Measurements from ENCODE around the gene ZNF684. TPM values are rescaled to one million over a fixed set of nuclear protein-coding genes. Genes with fewer than 3 reads are reported as not detected.
"Not testable (repeated sequence)": the region's sequence is repeated elsewhere in the genome, so short reads cannot be mapped to it uniquely, and the experiment has no call there.

The ZNF684 gene
- total RNA-seq, 1 donor from 2014 or later, result 1.2 TPM

DNA sequence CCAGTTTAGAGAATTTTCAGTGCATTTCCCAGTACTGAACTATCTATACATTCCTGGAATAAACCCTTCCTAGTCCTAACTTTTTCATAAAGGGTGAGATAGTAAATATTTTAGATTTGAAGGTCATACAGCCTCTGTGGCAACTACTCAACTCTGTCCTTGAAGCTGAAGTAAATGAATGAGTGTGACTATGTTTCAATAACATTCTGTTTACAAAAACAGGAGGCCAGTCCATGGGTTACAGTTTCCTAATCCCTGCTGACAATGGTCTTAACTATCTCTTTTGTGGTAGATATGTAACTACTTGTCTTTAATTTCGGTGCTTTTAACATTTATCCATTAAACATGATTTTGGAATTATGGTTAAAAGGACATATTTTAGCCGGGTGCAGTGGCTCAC, 4.3 kb downstream of the ZNF684 start:
- intact Hi-C loops (cut with DNase I), result no loop called here
- no peaks in the 10 kb centered on the region for H3K9me3 ChIP-seq
- no peaks in the 10 kb centered on the region for H3K27me3 ChIP-seq
- TF ChIP-seq, protein P1, sequence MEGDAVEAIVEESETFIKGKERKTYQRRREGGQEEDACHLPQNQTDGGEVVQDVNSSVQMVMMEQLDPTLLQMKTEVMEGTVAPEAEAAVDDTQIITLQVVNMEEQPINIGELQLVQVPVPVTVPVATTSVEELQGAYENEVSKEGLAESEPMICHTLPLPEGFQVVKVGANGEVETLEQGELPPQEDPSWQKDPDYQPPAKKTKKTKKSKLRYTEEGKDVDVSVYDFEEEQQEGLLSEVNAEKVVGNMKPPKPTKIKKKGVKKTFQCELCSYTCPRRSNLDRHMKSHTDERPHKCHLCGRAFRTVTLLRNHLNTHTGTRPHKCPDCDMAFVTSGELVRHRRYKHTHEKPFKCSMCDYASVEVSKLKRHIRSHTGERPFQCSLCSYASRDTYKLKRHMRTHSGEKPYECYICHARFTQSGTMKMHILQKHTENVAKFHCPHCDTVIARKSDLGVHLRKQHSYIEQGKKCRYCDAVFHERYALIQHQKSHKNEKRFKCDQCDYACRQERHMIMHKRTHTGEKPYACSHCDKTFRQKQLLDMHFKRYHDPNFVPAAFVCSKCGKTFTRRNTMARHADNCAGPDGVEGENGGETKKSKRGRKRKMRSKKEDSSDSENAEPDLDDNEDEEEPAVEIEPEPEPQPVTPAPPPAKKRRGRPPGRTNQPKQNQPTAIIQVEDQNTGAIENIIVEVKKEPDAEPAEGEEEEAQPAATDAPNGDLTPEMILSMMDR (IDR thresholded peaks at IDR 0.05), result no peak
- TF ChIP-seq POLR2A (IDR thresholded peaks at IDR 0.05) (no peak), POLR2AphosphoS5 (IDR thresholded peaks at IDR 0.05; ENCODE audit: insufficient read depth in 1 of 2, low read depth in 1 of 2) (no peak)
- no peak overlapping the region for H3K4me3 ChIP-seq
- H3K36me3 ChIP-seq, result peaks cover 0 to 8% of the 10 kb centered on the region in 2 donors
- H3K27ac ChIP-seq, result no peak overlapping the region
- no peak for DNase-seq (ENCODE audit: extremely low spot score in 2 of 2)
- H3K4me1 ChIP-seq, result peaks cover 12% of the 10 kb centered on the region

- no peak for DNase-seq (ENCODE audit: extremely low spot score in 2 of 2)
- Histone ChIP-seq H3K36me3 (peaks cover 0 to 28% of the 10 kb centered on the region in 2 donors), H3K4me1 (no peaks in the 10 kb centered on the region), H3K27me3 (no peaks in the 10 kb centered on the region), H3K9me3 (no peaks in the 10 kb centered on the region), H3K27ac (no peak overlapping the region), H3K4me3 (no peak overlapping the region)
- intact Hi-C loops (cut with DNase I), result no loop called here
- TF ChIP-seq POLR2AphosphoS5 (IDR thresholded peaks at IDR 0.05; ENCODE audit: insufficient read depth in 1 of 2, low read depth in 1 of 2) (no peak), POLR2A (IDR thresholded peaks at IDR 0.05) (no peak)
- TF ChIP-seq, protein P1 (IDR thresholded peaks at IDR 0.05), result no peak
Observed at GRCh38 chr1:40539338-40539737, 7.9 kb downstream of the ZNF684 start.

DNA sequence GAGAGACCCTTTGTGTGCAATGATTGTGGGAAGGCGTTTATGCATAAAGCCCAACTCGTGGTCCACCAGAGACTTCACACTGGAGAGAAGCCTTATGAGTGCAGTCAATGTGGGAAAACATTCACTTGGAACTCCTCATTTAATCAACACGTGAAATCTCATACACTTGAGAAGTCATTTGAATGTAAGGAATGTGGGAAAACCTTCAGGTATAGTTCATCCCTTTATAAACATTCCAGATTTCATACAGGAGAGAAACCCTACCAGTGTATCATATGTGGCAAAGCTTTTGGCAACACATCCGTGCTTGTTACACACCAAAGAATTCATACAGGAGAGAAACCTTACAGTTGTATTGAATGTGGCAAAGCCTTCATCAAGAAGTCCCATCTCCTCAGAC, 15.5 kb downstream of the ZNF684 start:
- intact Hi-C loops (cut with DNase I), result no loop called here

DNA sequence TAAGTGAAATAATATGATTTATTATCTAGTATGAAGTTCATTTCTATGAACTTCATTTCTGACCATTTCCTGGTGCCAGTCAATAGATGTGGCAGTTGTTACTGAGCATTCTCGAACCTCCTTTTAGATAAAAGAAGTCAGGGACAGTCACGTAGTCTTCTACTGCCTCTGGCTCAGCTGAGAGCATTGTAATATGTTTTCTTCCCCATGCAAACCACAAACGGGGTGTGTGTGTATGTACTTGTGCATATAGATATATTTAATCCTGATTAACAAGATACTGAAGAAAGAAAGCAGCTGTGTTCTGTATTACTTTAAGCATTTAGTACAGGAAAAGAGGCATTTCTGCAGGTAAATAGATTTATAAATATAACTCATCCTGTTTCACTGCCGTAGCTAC, 21.6 kb downstream of the ZNF684 start:
- H3K27ac ChIP-seq, result no peak overlapping the region
- H3K4me1 ChIP-seq, result no peaks in the 10 kb centered on the region
- TF ChIP-seq POLR2AphosphoS5 (IDR thresholded peaks at IDR 0.05; ENCODE audit: insufficient read depth in 1 of 2, low read depth in 1 of 2) (no peak), POLR2A (IDR thresholded peaks at IDR 0.05) (no peak)
- TF ChIP-seq, protein P1 (IDR thresholded peaks at IDR 0.05), result no peak
- no peaks in the 10 kb centered on the region for H3K36me3 ChIP-seq
- no peaks in the 10 kb centered on the region for H3K9me3 ChIP-seq
- no peak overlapping the region for H3K4me3 ChIP-seq
- H3K27me3 ChIP-seq, result no peaks in the 10 kb centered on the region
- no peak for DNase-seq (ENCODE audit: extremely low spot score in 2 of 2)
- intact Hi-C loops (cut with DNase I), result no loop called here

More for the DNA sequence above, 15.5 kb downstream of the ZNF684 start:
- TF ChIP-seq POLR2A (IDR thresholded peaks at IDR 0.05) (no peak), POLR2AphosphoS5 (IDR thresholded peaks at IDR 0.05; ENCODE audit: insufficient read depth in 1 of 2, low read depth in 1 of 2) (no peak)
- TF ChIP-seq, protein P1 (IDR thresholded peaks at IDR 0.05), result no peak
- Histone ChIP-seq H3K36me3 (peaks cover 0 to 42% of the 10 kb centered on the region in 2 donors), H3K4me3 (no peak overlapping the region), H3K27me3 (no peaks in the 10 kb centered on the region), H3K9me3 (peaks cover 7% of the 10 kb centered on the region), H3K4me1 (no peaks in the 10 kb centered on the region), H3K27ac (no peak overlapping the region)
- DNase-seq (ENCODE audit: extremely low spot score in 2 of 2), result no peak

DNA sequence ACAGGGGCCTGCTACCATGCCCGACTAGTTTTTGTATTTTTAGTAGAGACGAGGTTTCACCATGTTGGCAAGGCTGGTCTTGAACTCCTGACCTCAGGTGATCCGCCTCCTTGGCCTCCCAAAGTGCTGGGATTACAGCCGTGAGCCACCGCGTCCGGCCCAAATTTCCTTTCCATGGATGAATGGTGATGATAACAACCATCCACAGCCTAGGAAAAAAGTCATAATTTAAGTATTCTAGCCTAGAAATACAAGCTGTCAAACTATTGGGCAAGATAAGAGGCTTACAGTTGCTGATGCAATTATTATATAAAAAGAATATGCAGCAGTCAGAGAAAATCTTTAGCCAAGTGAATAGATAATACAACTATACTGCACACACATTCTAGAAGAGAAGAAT, 23.4 kb downstream of the ZNF684 start:
- intact Hi-C loops (cut with DNase I); H3K27ac ChIP-seq; H3K9me3 ChIP-seq: not testable (repeated sequence)

GRCh38 chr1:40556121-40556520, 24.7 kb downstream of the ZNF684 start:
- H3K4me1 ChIP-seq, result no peaks in the 10 kb centered on the region
- no peaks in the 10 kb centered on the region for H3K9me3 ChIP-seq
- DNase-seq (ENCODE audit: extremely low spot score in 2 of 2), result no peak
- H3K4me3 ChIP-seq, result no peak overlapping the region
- no peaks in the 10 kb centered on the region for H3K36me3 ChIP-seq
- intact Hi-C loops (cut with DNase I), result no loop called here
- no peak for TF ChIP-seq POLR2A (IDR thresholded peaks at IDR 0.05)
- TF ChIP-seq, protein P1 (IDR thresholded peaks at IDR 0.05), result no peak
- TF ChIP-seq POLR2AphosphoS5 (IDR thresholded peaks at IDR 0.05; ENCODE audit: insufficient read depth in 1 of 2, low read depth in 1 of 2), result no peak
- no peak overlapping the region for H3K27ac ChIP-seq
- no peaks in the 10 kb centered on the region for H3K27me3 ChIP-seq

More for the DNA sequence above, 23.4 kb downstream of the ZNF684 start:
- DNase-seq (ENCODE audit: extremely low spot score in 2 of 2); H3K4me3 ChIP-seq; H3K4me1 ChIP-seq; H3K36me3 ChIP-seq; H3K27me3 ChIP-seq: not testable (repeated sequence)

GRCh38 chr1:40558241-40558640, 26.8 kb downstream of the ZNF684 start:
- H3K36me3 ChIP-seq; H3K4me3 ChIP-seq; H3K27ac ChIP-seq; intact Hi-C loops (cut with DNase I); H3K4me1 ChIP-seq; H3K27me3 ChIP-seq; H3K9me3 ChIP-seq; DNase-seq (ENCODE audit: extremely low spot score in 2 of 2): not testable (repeated sequence)
